DMS114 treated with DMSO at 0.1 percent for 48 hours (cell line): ENCODE measurements around the gene DLEC1.
"Not testable (repeated sequence)": the region's sequence is repeated elsewhere in the genome, so short reads cannot be mapped to it uniquely, and the experiment has no call there.

Source experiments
- DNase-seq: peaks from one replicate; lab custom pipeline; 2025; ENCODE audit not compliant: unreplicated experiment; lab: John Stamatoyannopoulos, UW

Gene DLEC1

GRCh38 chr3:38152609-38153008, 113.6 kb downstream of the DLEC1 start:
- no peak for DNase-seq

GRCh38 chr3:38153221-38153620, 114.2 kb downstream of the DLEC1 start:
- no peak for DNase-seq

- DNase-seq, result no peak
Measured at GRCh38 chr3:38154033-38154494, 115.1 kb downstream of the DLEC1 start.

- no peak for DNase-seq
Measured at GRCh38 chr3:38154625-38155255, 115.7 kb downstream of the DLEC1 start.

GRCh38 chr3:38155825-38156224, 116.8 kb downstream of the DLEC1 start:
- no peak for DNase-seq

GRCh38 chr3:38157117-38157516, 118.1 kb downstream of the DLEC1 start:
- no peak for DNase-seq

GRCh38 chr3:38157595-38157994, 118.6 kb downstream of the DLEC1 start:
- no peak for DNase-seq

- DNase-seq, result no peak
Measured at GRCh38 chr3:38158472-38158871, 119.5 kb downstream of the DLEC1 start.

GRCh38 chr3:38160704-38161103, 121.7 kb downstream of the DLEC1 start:
- DNase-seq, result not testable (repeated sequence)

GRCh38 chr3:38163117-38163840, 124.3 kb downstream of the DLEC1 start:
- DNase-seq, result peak; percentile 22

GRCh38 chr3:38163841-38164642, 125.0 kb downstream of the DLEC1 start:
- no peak for DNase-seq

- no peak for DNase-seq
Measured at GRCh38 chr3:38164643-38164951, 125.6 kb downstream of the DLEC1 start.

- peak; percentile 99 for DNase-seq
Measured at GRCh38 chr3:38164952-38165721, 126.1 kb downstream of the DLEC1 start, which contains the start of gene OXSR1. Gene OXSR1, plus strand, starts transcription at chr3:38165537. Its CDS starts 340 bp downstream, at chr3:38165877.

GRCh38 chr3:38165722-38166387, 126.8 kb downstream of the DLEC1 start:
- no peak for DNase-seq

GRCh38 chr3:38167591-38167990, 128.6 kb downstream of the DLEC1 start:
- DNase-seq, result no peak

- no peak for DNase-seq
Measured at GRCh38 chr3:38168151-38169026, 129.4 kb downstream of the DLEC1 start.

- no peak for DNase-seq
Measured at GRCh38 chr3:38169027-38169317, 130.0 kb downstream of the DLEC1 start.

- no peak for DNase-seq
Measured at GRCh38 chr3:38170722-38171121, 131.7 kb downstream of the DLEC1 start.

GRCh38 chr3:38171622-38172021, 132.6 kb downstream of the DLEC1 start:
- DNase-seq, result no peak
